Activated effector memory CD4-positive, alpha-beta T cell treated with anti-CD3 and anti-CD28 coated beads, Interleukin-2, amount 50 U/mL, for 16 hours (primary cell): Measurements from ENCODE around the gene MAP2K7.
"Not testable (repeated sequence)": the region's sequence is repeated elsewhere in the genome, so short reads cannot be mapped to it uniquely, and the experiment has no call there.

Experiments
- DNase-seq: peaks from one replicate; pipeline ENCODE4 v3.0.0-alpha.2; 2020

Gene MAP2K7

GRCh38 chr19:7932276-7932929, 28.7 kb downstream of the MAP2K7 start:
- peak; percentile 58 for DNase-seq

DNA sequence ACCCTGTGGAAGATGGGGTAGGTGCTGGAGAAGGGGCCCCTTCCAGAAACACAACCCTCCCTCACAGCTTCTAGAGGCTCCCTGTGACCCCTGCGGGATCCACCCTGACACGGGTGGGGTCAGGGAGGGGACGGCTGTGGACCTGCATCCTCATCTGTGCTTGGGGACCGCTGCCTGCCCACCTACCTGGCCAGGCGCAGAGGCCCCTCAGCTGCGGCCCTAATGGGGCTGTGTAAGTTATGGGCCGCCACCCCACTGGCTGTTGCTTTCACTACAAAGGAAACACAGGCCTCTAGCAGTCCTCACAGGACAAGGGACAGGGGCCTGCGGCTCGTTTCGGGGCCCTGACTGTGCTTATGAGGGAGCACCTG, 29.2 kb downstream of the MAP2K7 start:
- no peak for DNase-seq

- no peak for DNase-seq
Measured at GRCh38 chr19:7933411-7933810, 29.7 kb downstream of the MAP2K7 start.

DNA sequence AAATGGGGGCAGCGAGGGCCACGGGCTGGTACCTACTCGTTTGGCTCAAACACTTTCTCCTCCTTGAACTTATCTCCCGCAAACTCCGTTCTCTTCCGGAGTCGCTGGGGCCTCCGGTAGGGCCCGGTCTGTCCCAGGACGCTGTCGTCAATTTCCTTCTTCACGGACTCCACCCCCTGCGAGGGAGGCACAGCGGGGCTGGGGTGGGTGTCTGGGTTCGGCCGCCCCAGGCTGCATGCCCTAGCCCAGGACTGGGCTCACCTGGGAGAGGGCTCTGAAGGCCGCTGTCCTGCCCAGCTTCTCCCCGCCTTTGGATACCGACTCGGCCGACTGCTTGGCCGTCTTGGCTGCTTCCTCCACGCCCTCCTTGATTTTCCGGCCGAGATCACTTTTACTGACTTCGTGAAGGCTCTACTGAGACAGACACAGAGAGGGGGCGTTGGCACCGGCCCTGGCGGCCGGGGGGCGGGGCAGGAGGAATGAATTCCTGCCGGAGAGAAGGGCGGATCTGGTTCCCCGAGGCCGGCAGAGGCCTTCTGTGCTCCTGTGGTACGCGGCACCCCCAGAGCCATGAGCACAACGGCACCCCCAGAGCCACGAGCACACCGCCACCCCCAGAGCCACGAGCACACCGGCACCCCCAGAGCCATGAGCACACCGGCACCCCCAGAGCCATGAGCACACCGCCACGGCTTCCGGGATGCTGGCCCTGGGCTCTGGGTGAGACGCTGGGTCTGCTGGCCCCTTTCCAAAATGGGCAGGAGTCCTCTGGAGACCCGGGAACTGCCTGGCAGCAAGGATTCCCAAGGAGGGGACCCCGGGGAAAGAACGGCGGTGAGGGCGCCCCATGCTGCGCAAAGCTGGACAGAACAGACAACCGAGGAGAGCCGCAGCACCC, 30.4 kb downstream of the MAP2K7 start:
- no peak for DNase-seq

GRCh38 chr19:7934766-7935165, 31.1 kb downstream of the MAP2K7 start:
- no peak for DNase-seq

DNA sequence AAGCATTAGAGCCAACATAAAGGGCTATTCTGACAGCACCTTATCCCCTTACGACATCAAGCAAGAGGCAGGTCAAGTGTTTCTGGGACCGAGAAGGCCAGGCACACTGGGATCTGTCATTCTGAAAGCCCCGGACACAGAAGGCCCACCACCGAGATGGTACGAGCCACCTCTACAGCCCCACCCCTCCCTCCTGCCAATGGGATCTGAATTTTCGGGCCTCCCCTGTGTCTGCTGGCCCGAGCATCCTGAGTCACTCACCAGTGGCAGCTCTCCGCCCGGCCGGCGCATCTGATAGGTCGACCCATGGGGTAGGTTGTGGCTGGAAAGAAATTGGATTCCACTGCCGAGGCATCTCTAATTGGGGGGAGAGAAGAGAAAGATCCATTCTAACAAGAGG, 37.2 kb downstream of the MAP2K7 start:
- DNase-seq, result no peak

DNA sequence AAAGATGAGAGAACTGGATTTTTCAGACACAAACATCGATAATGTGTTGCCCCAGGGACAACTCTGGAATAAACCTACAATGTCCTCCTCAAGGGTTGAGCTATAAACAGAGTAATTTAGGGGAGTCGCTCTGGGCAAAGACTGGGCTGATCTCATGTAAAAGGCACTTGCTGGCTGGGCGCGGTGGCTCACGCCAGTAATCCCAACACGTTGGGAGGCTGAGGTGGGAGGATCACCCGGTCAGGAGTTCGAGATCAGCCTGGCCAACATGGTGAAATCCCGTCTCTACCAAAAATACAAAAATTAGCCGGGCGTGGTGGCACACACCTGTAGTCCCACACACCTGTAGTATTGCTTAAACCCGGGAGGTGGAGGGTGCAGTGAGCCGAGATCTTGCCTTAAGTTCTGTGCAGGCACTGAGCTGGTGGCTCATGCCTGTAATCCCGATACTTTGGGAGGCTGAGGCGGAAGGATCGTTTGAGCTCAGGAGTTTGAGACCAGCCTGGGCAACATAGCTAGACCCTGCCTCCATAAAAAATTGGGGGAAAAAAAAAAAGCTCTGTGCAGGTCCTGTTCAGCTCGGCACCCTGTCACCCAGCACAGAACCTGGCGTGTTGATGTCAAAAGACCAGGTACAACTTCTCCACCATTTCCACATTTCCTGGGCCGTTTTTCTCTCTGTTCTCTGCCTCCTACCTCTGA, 38.4 kb downstream of the MAP2K7 start:
- no peak for DNase-seq

DNA sequence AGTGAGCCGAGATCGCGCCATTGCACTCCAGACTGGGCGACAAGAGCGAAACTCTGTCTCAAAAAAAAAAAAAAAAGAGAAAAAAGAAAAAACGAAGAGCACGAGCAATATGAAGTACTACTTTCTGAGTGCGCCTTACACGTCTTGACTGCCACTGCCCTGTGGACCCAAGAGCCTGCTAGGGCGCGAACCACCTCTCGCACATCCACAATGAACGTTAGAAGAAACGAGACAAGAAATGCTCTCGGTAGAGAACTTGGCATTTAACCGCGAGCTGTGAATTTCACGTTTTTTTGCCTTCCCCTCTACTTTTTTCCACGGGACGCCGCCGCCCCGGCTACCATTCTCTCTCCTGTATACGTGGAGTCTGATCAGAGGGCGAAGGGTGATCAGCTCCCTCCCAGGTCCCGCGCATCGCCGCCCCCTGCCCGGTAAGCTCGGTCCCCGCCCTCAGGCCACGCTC, 39.3 kb downstream of the MAP2K7 start:
- no peak for DNase-seq

GRCh38 chr19:7943444-7944176, 39.9 kb downstream of the MAP2K7 start, which contains the start of gene TIMM44:
Gene TIMM44 (minus strand): TSS chr19:7943666. CDS start chr19:7943651, 15 bp downstream.
- peak; percentile 100 for DNase-seq

- DNase-seq, result peak; percentile 95
Measured at GRCh38 chr19:7944177-7944761, 40.6 kb downstream of the MAP2K7 start.

- DNase-seq, result no peak
Measured at GRCh38 chr19:7947939-7948338, 44.3 kb downstream of the MAP2K7 start.

DNA sequence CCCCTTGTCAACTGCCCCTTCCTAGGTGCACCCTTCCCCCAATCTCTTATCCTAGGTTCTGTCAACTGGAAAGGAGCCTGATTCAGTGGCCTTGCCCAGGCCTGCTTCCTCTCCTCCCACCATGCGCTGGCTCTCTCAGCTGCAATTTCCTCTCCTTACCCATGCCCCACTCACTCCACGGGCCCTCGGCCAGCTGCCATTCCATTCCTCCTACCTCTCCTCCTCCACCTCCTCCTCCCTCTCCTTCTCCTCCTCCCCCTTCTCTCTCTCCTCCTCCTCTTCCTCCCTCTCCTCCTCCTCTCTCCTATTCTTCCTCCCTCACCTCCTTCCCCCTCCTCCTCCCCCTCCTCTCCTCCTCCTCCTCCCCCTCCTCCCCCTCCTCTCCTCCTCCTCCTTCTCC, 49.4 kb downstream of the MAP2K7 start:
- no peak for DNase-seq

DNA sequence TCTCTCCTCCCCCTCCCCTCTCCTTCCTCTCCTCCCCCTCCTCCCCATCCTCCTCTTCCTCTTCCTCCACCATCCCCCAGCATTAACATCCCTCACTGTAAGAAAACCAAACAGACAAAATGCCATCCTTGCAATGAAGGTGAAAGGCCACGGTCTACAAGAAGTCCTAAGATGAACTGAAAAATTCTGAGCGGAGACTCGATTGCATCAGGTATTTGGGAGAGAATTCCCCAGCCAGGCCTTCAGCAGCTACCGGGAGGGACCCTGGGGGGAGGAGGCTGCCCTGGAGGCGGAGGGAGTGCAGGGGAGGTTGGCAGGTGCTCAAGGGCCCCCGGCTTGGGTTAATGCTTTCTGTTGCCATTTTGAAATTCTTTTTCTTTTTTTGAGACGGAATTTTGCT, 49.9 kb downstream of the MAP2K7 start:
- no peak for DNase-seq

DNA sequence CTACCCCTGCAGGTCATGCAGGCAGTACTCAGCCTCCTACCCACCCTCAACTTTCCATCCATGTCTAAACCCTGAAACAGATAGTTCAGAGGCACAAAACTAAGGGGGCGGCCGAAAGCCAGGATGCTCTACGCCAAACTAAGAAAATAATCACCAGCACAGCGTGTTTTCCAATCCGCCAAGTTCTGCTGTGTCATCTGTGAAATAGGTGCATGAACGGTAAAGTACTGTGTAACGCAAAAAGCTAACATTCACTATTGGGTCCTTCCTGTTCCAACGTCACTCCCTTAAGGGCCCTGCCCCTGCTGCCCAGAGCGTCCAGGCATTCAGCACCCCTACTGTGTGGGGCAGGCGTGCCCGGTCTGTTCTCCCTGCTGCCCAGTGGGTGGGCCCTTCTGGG, 52.0 kb downstream of the MAP2K7 start:
- DNase-seq, result no peak

DNA sequence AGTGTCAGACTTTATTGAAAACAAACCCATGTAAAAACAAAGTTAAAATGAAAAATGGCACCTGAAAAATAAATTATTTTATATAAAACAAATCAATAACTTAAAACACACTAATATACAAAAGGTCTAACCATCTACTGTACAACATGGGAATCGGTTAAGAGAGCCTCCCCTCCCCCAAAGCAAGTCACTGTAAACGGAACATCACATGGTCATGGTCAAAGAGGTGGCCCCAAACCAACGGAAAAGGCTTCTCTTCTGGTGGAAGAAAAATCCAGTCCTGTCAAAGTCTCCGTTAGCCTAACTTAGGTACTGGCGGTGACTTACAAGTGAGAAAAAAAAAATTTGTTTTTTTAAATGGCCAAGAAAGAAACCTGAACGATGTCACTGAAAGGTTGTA, 55.5 kb downstream of the MAP2K7 start:
- no peak for DNase-seq

GRCh38 chr19:7961082-7961481, 57.4 kb downstream of the MAP2K7 start:
- not testable (repeated sequence) for DNase-seq

DNA sequence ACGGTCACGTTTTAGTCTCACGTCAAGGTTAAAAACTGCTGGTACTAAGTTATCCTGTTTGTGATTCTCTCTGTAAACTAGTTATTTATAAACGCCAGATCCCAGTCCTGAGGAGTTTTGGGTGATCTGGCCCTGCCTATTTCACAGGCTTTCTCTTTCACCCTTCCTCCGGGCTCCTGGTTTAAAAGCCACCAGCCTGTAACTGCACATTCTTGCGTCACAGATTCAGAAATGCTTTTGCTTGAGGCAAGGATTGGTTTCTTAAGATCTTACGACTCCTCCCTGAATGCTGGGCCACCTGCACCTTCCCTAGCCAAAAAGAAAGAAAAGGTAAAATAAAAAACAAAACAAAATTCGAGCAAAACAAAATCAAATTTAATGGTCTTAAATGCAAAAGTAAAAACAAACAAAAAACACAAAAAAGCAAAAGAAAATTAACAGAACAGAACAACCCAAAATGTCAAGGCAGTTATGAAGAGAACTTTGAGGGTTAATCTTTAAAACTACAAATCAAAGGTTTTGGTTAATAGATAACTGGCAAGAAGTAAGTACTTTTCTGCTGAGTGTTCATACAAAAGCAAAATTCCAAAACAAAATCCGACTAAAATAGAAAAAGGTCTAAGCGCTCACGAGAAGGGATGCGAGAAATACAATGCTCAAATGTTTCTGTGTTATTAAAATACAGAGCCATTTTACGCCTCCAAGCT, 58.4 kb downstream of the MAP2K7 start:
- DNase-seq, result no peak

DNA sequence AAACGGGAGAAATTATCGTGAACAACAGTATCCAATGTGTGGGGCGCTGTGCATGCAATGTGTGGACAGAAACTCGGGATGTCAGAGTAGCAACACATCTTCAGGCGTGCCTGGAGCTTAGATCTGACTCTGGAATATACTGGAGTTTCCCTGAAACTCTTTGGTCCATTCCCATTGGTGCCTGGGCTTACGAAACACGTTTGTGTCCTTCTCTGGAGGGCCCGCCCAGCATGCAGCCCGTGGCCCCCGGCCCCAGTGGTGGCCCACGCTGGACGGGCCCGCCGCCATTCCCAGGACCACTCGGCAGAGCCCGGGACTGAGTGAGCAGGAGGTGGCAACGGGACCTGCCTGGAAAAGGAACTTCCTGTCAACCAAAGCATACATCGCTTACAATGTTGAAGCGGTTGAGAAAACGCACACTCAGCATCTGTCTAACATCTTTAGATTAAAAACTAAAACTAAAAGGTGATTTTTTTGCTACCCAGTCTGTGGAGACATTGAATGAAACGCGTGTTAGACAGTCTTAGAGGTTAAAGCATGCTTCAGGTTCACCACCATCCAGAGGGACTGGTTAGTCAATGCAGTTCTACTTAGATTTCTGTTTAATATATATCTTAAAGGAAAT, 59.1 kb downstream of the MAP2K7 start:
- DNase-seq, result no peak

GRCh38 chr19:7963566-7963965, 59.9 kb downstream of the MAP2K7 start:
- no peak for DNase-seq
